NCI-H2171 treated with DMSO at 0.1 percent for 48 hours (cell line): ENCODE data around the gene CAMTA1.
A peak's percentile ranks its signal among the peaks of the same experiment; 100 is the strongest.

ENCODE experiments used
- DNase-seq: peaks from one replicate; lab custom pipeline; 2025; lab: John Stamatoyannopoulos, UW

CAMTA1 gene

GRCh38 chr1:7455796-7456721, 670.8 kb downstream of the CAMTA1 start:
- no peak for DNase-seq

- DNase-seq, result no peak
Observed at GRCh38 chr1:7456722-7457082, 671.4 kb downstream of the CAMTA1 start.

- DNase-seq, result no peak
Observed at GRCh38 chr1:7457811-7458210, 672.6 kb downstream of the CAMTA1 start.

GRCh38 chr1:7458946-7459345, 673.7 kb downstream of the CAMTA1 start:
- no peak for DNase-seq

GRCh38 chr1:7459914-7460313, 674.7 kb downstream of the CAMTA1 start:
- no peak for DNase-seq

- DNase-seq, result no peak
Observed at GRCh38 chr1:7460807-7461206, 675.6 kb downstream of the CAMTA1 start.

GRCh38 chr1:7462617-7463016, 677.4 kb downstream of the CAMTA1 start:
- DNase-seq, result no peak

GRCh38 chr1:7463526-7463925, 678.3 kb downstream of the CAMTA1 start:
- DNase-seq, result no peak

- DNase-seq, result no peak
Observed at GRCh38 chr1:7464736-7465135, 679.5 kb downstream of the CAMTA1 start.

- no peak for DNase-seq
Observed at GRCh38 chr1:7467476-7468175, 682.4 kb downstream of the CAMTA1 start.

GRCh38 chr1:7468248-7468647, 683.0 kb downstream of the CAMTA1 start:
- DNase-seq, result no peak

- peak; percentile 55 for DNase-seq
Observed at GRCh38 chr1:7469255-7469938, 684.1 kb downstream of the CAMTA1 start.

- no peak for DNase-seq
Observed at GRCh38 chr1:7470904-7471638, 685.8 kb downstream of the CAMTA1 start.

GRCh38 chr1:7471836-7472235, 686.6 kb downstream of the CAMTA1 start:
- no peak for DNase-seq

- no peak for DNase-seq
Observed at GRCh38 chr1:7473223-7474142, 688.2 kb downstream of the CAMTA1 start.

- no peak for DNase-seq
Observed at GRCh38 chr1:7474143-7474490, 688.9 kb downstream of the CAMTA1 start.

- DNase-seq, result no peak
Observed at GRCh38 chr1:7474786-7475502, 689.7 kb downstream of the CAMTA1 start.

GRCh38 chr1:7475691-7476090, 690.4 kb downstream of the CAMTA1 start:
- DNase-seq, result no peak

- no peak for DNase-seq
Observed at GRCh38 chr1:7476402-7476801, 691.1 kb downstream of the CAMTA1 start.

- no peak for DNase-seq
Observed at GRCh38 chr1:7476861-7477547, 691.8 kb downstream of the CAMTA1 start.
